HG03520 (cell line): ENCODE results near the gene FXYD2.

Experiments
- ATAC-seq: cut with Tn5 transposase; IDR thresholded peaks from one replicate; pipeline ENCODE4 v1.9.1; 2021; ENCODE audit warnings: mild to moderate bottlenecking, moderate library complexity; ENCODE audit not compliant: unreplicated experiment

Gene FXYD2

GRCh38 chr11:117805045-117805444, 19.5 kb downstream of the FXYD2 start:
- ATAC-seq = no peak

- no peak for ATAC-seq
Measured at GRCh38 chr11:117803896-117804295, 20.6 kb downstream of the FXYD2 start.

GRCh38 chr11:117799634-117800033, 24.9 kb downstream of the FXYD2 start:
- no peak for ATAC-seq

GRCh38 chr11:117796872-117797529, 27.5 kb downstream of the FXYD2 start, which contains the start of gene DSCAML1:
Gene DSCAML1, minus strand, starts transcription at chr11:117797216. Its CDS starts 137 bp downstream, at chr11:117797079.
- ATAC-seq = no peak

GRCh38 chr11:117796456-117796871, 28.1 kb downstream of the FXYD2 start:
- no peak for ATAC-seq

GRCh38 chr11:117795638-117796455, 28.7 kb downstream of the FXYD2 start:
- ATAC-seq = no peak

- ATAC-seq = no peak
Measured at GRCh38 chr11:117794772-117795629, 29.5 kb downstream of the FXYD2 start.

- no peak for ATAC-seq
Measured at GRCh38 chr11:117794135-117794534, 30.4 kb downstream of the FXYD2 start.

- no peak for ATAC-seq
Measured at GRCh38 chr11:117793583-117793982, 31.0 kb downstream of the FXYD2 start.

GRCh38 chr11:117792992-117793391, 31.6 kb downstream of the FXYD2 start:
- ATAC-seq = no peak

GRCh38 chr11:117792241-117792640, 32.3 kb downstream of the FXYD2 start:
- ATAC-seq = no peak

GRCh38 chr11:117790279-117790678, 34.3 kb downstream of the FXYD2 start:
- no peak for ATAC-seq

- ATAC-seq = no peak
Measured at GRCh38 chr11:117789241-117789640, 35.3 kb downstream of the FXYD2 start.

GRCh38 chr11:117786135-117786870, 38.2 kb downstream of the FXYD2 start:
- no peak for ATAC-seq

- no peak for ATAC-seq
Measured at GRCh38 chr11:117782101-117782500, 42.4 kb downstream of the FXYD2 start.

- no peak for ATAC-seq
Measured at GRCh38 chr11:117781627-117782026, 42.9 kb downstream of the FXYD2 start.

- no peak for ATAC-seq
Measured at GRCh38 chr11:117780456-117780855, 44.1 kb downstream of the FXYD2 start.

GRCh38 chr11:117774553-117774952, 50.0 kb downstream of the FXYD2 start:
- no peak for ATAC-seq

- ATAC-seq = no peak
Measured at GRCh38 chr11:117772360-117772759, 52.2 kb downstream of the FXYD2 start.

GRCh38 chr11:117771841-117772240, 52.7 kb downstream of the FXYD2 start:
- ATAC-seq = no peak

- no peak for ATAC-seq
Measured at GRCh38 chr11:117771197-117771596, 53.3 kb downstream of the FXYD2 start.
